Superior temporal gyrus (tissue), 1 donor: ENCODE results near the gene HHATL.

ENCODE experiments used
- DNase-seq: peaks from one replicate; pipeline ENCODE4 v3.0.0-alpha.2; 2016; ENCODE audit errors: extremely low spot score

HHATL gene

GRCh38 chr3:42702066-42702951, at the start of gene HHATL:
Gene HHATL (minus strand): TSS chr3:42702798. CDS start chr3:42700826, 1,972 bp downstream.
- peak; percentile 56 for DNase-seq

- DNase-seq: no peak
These were observed 49.0 kb upstream of the HHATL start for GRCh38 chr3:42751609-42752008.

DNA sequence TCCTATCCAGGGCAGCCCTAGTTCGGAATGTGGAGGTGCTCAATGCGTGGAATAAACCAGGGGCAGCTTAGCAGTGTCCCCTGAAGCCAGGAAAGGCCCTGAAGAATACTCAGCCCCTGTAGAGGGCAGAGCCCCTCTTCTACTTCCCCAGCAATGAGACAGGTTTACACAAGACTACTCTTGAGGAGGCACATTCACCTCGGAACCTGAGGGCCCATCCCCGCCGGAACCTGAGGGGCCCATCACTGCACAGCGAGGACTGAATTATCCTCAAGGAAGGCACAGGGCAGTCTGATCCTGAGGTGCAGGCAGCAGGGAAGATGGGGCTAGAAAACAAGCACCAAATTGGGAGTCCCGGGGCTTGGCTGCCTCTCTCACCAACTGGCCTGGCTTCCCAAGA, 48.2 kb upstream of the HHATL start:
- no peak for DNase-seq

GRCh38 chr3:42749753-42750231, 47.2 kb upstream of the HHATL start:
- peak; percentile 85 for DNase-seq

DNA sequence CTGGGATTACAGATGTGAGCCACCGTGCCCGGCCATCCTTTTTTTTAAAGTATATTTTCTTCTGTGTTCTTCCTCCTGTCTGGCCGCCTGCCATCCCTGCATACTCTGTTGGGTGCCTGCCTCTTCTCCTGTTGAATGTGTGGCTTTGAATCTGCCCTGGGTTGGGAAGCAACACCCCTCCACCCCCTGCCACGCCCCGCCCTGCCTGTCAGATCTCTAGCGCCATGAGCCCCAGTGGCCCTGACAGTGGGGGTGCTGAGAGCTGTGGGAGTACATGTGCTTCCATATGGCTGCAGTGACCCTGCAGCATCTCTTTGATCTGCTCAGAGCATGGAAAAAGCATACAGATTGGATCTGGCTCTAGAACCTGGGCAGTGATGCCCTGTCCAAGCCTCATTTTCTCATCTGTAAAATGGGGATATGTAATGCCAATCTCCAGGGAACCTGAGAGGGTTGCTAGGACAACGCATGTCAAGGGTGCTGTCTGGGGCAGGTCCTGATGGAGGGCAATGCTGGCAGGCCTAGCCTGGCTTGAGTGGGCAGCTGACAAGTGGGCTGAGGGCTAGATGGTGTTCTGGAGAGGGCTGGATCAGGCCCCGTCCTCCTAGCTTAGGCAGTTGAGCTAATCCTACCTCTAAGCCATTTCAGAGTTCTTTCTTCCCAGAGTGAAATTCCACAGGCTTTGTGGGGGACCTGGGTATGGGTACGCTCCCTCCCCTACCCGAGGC, 46.6 kb upstream of the HHATL start:
- DNase-seq: no peak

DNA sequence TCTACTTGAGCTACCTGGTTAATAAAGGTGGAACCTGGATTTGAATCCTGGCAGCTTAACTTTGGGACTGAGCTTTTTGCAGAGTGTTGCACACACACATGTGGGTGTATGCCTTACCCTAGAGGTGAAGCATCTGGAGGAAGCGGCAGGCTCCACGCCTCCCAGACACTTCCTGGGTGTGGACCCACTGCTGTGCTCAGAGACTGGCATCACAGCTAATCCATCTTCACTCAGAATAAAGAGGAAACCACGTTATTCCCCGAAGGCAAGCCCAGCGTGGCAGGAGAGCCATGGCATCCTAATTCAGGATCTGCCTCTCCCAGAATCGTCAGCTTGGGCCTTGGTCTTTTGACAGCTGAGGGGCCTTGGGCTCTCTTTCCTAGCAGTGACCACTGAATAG, 45.0 kb upstream of the HHATL start:
- DNase-seq: no peak

DNA sequence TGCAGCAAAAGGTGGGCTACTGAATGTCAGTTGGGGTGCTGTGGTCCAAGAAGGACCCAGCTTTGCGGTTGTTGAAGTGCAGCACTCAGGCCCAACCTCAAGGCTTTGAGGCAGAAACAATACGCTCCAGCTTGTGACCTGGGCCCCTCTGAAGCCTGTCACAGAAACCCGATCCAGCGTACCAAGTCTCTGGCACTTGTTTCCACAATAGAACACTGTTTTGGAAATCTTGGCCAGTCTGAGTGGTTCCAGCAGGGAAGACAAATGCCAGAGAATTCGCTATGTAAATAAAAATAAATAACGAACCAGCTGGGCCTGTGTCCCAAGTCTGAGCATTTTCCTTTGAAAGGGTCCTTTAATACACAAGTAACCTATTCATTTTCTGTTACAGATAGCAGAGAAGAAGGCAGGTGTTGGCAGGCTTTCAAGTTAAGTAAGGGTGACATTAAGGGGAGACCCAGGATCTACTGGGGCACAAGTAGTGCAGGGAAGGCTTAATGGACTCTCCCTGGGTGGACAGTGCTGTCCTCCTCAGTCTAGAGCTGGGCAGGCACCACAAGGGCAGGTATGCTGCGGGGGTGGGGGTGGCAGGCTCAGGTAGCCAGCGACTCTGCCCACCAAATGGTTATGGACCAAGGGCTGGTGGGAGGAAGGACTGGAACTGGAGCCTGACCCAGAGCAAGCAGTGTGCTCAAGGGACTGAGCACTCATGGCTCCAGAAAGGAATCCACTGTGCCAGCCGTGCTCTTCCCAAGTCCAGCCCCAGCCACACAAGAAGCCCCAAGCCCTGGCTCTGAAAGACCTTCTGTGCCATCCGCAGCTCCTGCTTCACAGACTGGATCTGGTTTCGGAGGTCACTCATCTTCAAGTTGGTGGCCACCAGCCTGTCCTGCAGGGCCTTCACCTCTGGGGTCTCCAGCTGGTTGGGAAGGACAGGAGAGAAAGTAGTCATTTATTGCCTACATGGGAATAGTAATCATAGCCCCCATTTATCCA, 44.2 kb upstream of the HHATL start:
- peak; percentile 72 for DNase-seq

DNA sequence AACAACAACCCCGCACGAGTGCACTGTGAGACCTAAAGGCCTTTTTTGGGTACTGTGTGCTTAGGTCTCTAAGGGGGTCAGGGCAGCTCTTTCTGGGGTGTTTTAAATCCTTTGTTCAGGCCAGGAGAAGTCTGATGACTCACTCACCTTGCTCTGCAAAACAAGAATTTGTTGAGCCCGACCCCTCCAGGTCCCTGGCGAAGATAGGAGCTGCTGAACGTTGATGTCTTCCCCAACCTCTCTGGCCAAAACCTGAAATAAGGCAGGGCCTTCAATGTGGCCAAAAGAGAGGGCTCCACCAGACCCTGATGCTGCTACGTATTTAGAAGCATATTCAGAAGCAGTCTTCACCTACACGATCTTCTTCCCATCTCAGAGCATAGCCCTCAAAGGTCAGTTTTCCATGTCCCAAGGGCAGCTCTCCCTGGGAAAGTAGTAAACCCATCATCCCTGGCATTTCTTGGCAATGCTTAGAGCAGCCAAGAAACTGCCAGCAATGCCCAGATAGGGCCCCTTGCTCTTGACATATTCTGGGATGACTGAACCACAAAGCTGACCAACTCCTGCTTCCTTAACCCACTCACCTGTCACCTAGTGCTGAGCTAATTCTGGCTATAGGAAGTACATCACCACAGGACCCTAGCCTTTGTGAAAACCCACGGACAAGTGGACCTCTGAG, 43.3 kb upstream of the HHATL start:
- no peak for DNase-seq

DNA sequence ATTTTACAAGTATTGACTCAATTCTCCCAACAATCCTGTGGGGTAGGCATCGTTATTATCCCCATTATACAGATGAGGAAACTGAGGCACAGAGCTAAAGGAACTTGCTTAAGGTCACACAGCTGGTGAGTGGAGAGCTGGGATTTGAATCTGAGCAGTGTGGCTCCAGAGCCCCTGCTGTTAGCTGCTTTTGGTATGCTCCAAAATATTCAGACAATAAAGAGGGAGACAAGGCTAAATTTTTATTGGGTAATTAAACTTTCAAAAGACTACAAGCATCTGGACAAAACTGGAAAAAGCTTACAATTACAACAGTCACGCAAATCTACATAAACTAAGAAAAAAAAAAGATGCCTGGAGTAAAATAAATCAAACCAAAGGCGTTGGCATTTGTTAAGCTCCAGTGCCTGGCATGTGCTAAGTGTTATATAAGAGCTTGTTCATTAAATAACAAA, 42.7 kb upstream of the HHATL start:
- peak; percentile 53 for DNase-seq

DNA sequence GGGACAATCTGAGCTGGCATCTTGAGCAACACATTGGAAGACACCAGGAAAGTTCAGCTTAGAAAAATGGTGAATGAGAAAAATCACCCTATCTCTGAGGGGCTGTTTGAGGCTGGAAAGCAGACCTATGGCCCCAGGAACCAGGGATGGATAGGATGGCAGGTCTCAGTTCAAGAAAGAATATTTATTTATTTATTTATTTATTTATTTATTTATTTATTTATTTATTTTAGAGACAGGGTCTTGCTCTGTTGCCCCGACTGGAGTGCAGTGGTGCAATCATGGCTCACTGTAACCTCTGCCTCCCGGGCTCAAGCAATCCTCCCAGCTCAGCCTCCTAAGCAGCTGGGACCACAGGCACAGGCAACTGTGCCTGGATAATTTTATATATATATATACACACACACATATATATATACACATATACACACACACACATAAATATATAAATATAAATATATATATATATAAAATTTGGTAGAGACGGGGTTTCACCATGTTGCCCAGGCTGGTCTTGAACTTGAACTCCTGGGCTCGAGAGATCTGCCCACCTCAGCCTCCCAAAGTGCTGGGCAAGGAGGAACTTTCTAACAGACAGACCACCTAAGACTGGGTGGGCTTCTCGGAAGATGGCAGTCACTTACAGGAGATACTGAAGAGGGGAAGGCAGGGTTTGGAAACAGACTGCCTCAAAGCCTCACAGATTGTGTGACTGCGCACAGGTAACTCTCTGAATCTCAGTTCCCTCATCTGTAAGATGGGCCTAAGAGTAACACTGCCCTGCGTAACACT, 40.8 kb upstream of the HHATL start:
- no peak for DNase-seq

DNA sequence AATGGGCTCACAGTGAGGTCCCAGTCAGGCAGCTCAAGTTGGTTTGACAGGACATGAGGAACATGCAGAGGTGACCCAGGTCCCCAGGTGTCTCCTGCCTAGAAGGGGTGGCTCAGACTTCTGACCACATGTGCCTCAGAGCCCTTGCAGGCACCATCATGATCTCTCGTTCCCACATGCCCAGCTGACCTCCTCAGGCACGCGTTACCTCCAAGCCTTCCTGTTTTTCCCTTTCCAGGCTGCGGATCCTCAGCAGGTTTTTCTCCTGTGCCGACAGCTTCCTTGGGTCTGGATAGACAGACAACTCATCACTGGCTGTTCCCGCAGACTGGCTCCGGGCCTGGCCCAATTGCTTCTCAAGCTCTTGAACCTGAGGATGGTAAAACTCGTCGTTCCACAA, 40.1 kb upstream of the HHATL start:
- no peak for DNase-seq

DNA sequence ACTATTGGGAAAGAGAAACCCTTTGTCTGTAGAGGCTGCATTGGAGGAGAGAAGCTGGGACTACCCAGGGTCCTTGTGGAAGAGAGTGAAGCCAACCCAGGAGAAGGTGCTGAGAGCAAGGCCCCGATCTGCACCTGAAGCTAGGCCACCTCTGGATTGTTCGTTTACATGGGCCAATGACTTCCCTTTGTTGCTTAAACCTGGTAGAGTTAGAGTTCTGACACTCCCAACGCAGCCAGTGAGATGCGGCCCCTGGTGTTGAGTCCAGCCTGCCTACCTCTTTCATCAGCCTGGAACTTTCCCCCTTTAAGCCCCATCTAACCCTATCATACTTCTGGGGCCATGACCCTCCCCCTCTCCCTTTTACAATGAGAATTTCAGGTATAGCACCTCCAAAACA, 39.7 kb upstream of the HHATL start:
- DNase-seq: no peak

- no peak for DNase-seq
These were observed 39.2 kb upstream of the HHATL start for GRCh38 chr3:42741796-42742195.

- peak; percentile 84 for DNase-seq
These were observed 37.0 kb upstream of the HHATL start for GRCh38 chr3:42739401-42740158.

DNA sequence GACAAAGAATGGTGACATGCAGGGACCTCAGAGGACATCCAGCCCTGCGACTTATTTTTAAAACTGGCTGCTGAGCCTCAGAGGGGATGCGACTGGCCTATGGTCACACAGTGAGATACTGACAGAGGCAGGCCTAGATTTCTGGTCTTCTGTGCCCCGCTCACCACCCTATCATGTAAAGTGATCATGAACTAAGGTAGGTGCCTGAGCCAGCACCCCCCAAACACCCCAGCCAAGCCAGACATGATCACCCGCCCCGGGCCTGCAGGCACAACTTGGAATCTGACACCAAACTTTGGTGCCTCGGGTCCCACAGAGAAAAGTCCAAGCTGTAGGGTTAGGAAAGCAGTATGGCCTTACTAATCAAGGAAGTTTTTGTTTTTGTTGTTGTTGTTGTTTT, 33.9 kb upstream of the HHATL start:
- DNase-seq: no peak

DNA sequence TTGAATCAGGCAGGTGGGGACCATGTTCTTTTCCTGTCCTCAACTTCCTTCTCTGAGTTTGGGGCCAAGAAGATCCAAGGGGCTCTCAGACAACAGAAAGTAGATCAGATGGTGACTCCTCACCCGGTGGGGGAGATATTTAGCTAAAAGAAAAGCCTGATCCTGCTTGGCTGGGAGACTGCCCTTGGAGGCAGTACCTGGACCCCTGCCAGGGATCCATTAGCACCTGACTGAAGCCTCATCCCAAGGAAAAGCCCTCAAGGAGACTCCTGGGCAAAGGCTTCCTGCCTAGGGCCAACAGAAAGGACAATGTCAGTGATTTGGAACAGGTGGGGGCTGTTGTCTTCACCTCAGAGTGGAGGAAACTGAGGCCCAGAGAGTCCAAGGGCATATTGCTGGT, 33.5 kb upstream of the HHATL start:
- no peak for DNase-seq

- DNase-seq: no peak
These were observed 33.0 kb upstream of the HHATL start for GRCh38 chr3:42735615-42736014.

DNA sequence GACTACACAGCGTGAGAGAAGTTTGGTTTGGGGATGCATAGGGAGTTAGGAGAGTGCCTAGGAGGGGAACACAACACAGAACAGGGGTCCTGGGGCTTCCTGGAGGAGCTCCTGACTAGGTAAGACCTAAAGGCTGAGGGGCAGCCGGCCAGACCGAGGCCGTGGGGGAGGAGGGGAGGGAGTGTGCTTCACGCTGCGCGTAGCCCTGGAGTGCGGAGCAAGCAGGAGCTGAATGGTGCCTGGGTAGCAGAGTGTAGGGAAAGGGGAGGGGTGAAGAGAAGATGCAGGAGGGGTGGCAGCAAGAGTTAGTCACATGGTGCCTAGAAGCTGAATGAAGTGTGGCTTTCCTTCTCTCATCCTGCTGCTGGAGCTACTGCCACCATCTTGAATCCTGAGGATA, 32.4 kb upstream of the HHATL start:
- no peak for DNase-seq

DNA sequence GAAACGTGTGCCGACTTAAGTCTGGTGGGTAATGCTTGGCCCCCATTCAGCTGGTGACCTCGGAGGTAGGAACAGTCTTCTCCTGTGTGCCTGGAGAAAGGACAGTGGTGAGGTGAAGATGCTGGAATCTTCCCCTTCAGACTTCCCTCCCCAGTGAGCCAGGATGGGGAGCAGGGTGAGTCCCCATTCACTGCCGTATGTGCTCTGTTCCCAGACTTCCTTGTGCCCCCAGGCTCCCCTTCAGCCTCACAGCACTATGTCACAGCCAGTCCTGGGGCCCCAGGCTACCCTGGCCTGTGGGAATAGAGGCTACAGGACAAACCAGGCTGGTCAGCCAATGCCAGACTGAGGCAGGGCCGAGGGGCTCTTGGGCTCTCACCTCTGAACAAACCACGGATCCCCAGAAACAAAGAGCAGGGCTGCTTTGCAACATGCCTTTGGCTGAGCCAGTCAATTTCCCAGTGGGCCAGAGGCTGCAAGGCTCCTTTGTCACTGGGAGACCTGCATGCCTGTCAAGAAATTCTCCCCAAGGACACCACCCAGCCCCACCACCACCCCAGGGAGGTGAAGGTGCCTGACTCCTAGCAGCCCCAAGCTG, 31.8 kb upstream of the HHATL start:
- DNase-seq: peak; percentile 36
